ENCODE data around the gene NMNAT2.

GRCh38 chr1:183456826-183457225 lies 38.6 kb upstream of the NMNAT2 start:
- no peak for TF ChIP-seq ATF3 (CRISPR knock-in tag; conservative IDR thresholded peaks at IDR 0.05)
- no peak for TF ChIP-seq E2F1 (CRISPR knock-in tag; IDR thresholded peaks at IDR 0.05)
- no peak for TF ChIP-seq CTCF (IDR thresholded peaks at IDR 0.05)
- no peak for TF ChIP-seq FOXK1 (CRISPR knock-in tag; IDR thresholded peaks at IDR 0.05)
- no peak for TF ChIP-seq CDX4 (CRISPR knock-in tag; IDR thresholded peaks at IDR 0.05; ENCODE audit: borderline replicate concordance)
- TF ChIP-seq CREM (CRISPR knock-in tag; IDR thresholded peaks at IDR 0.05), result no peak
- TF ChIP-seq PRRX2 (CRISPR knock-in tag; IDR thresholded peaks at IDR 0.05), result no peak
- TF ChIP-seq FOXJ3 (CRISPR knock-in tag; IDR thresholded peaks at IDR 0.05; ENCODE audit: borderline replicate concordance), result no peak
- TF ChIP-seq RELA (CRISPR knock-in tag; IDR thresholded peaks at IDR 0.05; ENCODE audit: borderline replicate concordance), result no peak
- no peak for TF ChIP-seq TEAD4 (CRISPR knock-in tag; IDR thresholded peaks at IDR 0.05)
- no peak for TF ChIP-seq ETV6 (CRISPR knock-in tag; IDR thresholded peaks at IDR 0.05)
